Bronchial epithelial cell (primary cell): Measurements from ENCODE around the gene NUDT22. TPM values are rescaled to one million over a fixed set of nuclear protein-coding genes. Genes with fewer than 3 reads are reported as not detected.

Experiments
- DNase-seq: peaks from one replicate; pipeline ENCODE4 v3.0.0-alpha.2; 2010; ENCODE audit warnings: low read depth
- FAIRE-seq: peaks from 2 replicates; lab custom pipeline; 2011; peaks lifted over from hg19 to GRCh38; lab: Jason Lieb, UNC
- H3K27me3 ChIP-seq: 2 replicates; pipeline ENCODE4 v1.5.1; 2011; ENCODE audit warnings: low read length; ENCODE audit not compliant: control insufficient read depth, insufficient read depth
- H3K36me3 ChIP-seq: 2 replicates; pipeline ENCODE4 v1.5.1; 2011; ENCODE audit warnings: low read length; ENCODE audit not compliant: control insufficient read depth, insufficient read depth
- H3K4me3 ChIP-seq: 2 replicates; pipeline ENCODE4 v1.5.1; 2011; ENCODE audit warnings: mild to moderate bottlenecking, low read depth, low read length, control low read depth
- total RNA-seq: library from RNA; depleted of rRNA; stranded (reverse); fragments of >200 nt; gene quantifications from 2 replicates; pipeline ENCODE4 v1.2.1, GENCODE V29; 2014
- TF ChIP-seq, protein P1 (sequence below): IDR thresholded peaks from 2 replicates; pipeline ENCODE4 v1.5.1; 2011; ENCODE audit warnings: mild to moderate bottlenecking, moderate library complexity, low read length, control low read depth, inconsistent platforms; ENCODE audit not compliant: insufficient read depth, severe bottlenecking

Gene NUDT22
- total RNA-seq, 1 donor from 2014 or later = 57.9 TPM

- peaks cover 13% of the 10 kb centered on the region for H3K36me3 ChIP-seq
- no peak overlapping the region for H3K4me3 ChIP-seq
- DNase-seq (no peak), FAIRE-seq (no peak)
- TF ChIP-seq, protein P1, sequence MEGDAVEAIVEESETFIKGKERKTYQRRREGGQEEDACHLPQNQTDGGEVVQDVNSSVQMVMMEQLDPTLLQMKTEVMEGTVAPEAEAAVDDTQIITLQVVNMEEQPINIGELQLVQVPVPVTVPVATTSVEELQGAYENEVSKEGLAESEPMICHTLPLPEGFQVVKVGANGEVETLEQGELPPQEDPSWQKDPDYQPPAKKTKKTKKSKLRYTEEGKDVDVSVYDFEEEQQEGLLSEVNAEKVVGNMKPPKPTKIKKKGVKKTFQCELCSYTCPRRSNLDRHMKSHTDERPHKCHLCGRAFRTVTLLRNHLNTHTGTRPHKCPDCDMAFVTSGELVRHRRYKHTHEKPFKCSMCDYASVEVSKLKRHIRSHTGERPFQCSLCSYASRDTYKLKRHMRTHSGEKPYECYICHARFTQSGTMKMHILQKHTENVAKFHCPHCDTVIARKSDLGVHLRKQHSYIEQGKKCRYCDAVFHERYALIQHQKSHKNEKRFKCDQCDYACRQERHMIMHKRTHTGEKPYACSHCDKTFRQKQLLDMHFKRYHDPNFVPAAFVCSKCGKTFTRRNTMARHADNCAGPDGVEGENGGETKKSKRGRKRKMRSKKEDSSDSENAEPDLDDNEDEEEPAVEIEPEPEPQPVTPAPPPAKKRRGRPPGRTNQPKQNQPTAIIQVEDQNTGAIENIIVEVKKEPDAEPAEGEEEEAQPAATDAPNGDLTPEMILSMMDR = no peak
- H3K27me3 ChIP-seq = no peaks in the 10 kb centered on the region
These were observed 2.9 kb upstream of the NUDT22 start for GRCh38 chr11:64223001-64223651.

- TF ChIP-seq, protein P1 = no peak
- peak; percentile 67 for DNase-seq
- no peak overlapping the region for H3K4me3 ChIP-seq
- H3K27me3 ChIP-seq = no peaks in the 10 kb centered on the region
- no peak for FAIRE-seq
- H3K36me3 ChIP-seq = peaks cover 13% of the 10 kb centered on the region
These were observed 1.8 kb upstream of the NUDT22 start for GRCh38 chr11:64224151-64224890.

DNA sequence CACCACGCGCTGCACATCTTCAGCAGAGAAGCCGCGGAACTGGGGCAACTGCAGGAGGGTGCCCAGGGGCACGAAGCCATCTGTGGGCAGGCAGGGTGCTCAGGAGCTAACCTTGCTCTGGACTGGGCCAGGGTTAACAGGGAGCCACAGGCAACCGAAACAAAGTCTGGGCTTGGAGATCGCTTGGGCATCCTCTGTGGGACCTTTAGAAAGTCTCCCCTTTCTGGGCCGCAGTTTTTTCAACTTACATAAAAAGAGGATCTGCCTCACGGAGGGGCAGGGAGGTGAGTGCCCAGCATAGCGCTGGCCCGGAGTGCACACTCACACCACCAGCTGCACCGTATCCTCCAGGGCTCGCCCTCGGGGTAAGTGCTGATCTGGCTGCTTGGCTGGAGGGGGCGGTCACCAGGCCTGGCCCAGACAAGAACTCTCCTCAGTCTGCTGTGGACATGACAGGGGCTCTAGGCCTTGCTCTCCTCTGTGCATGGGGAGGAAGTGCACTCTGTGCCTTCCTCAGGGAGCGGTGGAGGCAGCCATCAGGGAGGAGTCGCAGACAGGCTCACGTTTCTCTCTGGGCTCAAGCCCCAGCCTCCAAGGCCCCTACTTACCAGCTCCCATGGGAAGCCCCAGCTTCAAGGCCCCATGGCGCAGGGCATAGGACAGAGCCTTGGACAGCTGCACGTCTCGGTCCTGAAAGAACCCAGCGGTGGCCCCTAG is 1.0 kb upstream of the NUDT22 start:
- H3K36me3 ChIP-seq = peaks cover 12% of the 10 kb centered on the region
- TF ChIP-seq, protein P1 = no peak
- no peaks in the 10 kb centered on the region for H3K27me3 ChIP-seq
- H3K4me3 ChIP-seq = peak overlapping the region; percentile 65
- FAIRE-seq (no peak), DNase-seq (no peak)

- TF ChIP-seq, protein P1 = no peak
- FAIRE-seq (no peak), DNase-seq (no peak)
- Histone ChIP-seq H3K27me3 (no peaks in the 10 kb centered on the region), H3K36me3 (peaks cover 10% of the 10 kb centered on the region), H3K4me3 (peak overlapping the region; percentile 65)
These were observed 505 bp downstream of the NUDT22 start for GRCh38 chr11:64226507-64227051.

GRCh38 chr11:64227405-64227956 is 1.4 kb downstream of the NUDT22 start:
- Histone ChIP-seq H3K27me3 (no peaks in the 10 kb centered on the region), H3K4me3 (peak overlapping the region; percentile 65), H3K36me3 (peaks cover 10% of the 10 kb centered on the region)
- FAIRE-seq (no peak), DNase-seq (peak; percentile 62)
- TF ChIP-seq, protein P1 = no peak
